GM12801 (cell line): Measurements from ENCODE around the gene RUNX1.

Experiments used
- CTCF ChIP-seq: IDR thresholded peaks from one replicate; pipeline ENCODE4 v1.5.1; 2011; ENCODE audit warnings: control low read depth; ENCODE audit not compliant: insufficient read length; ENCODE audit errors: extremely low read depth

The RUNX1 gene

DNA sequence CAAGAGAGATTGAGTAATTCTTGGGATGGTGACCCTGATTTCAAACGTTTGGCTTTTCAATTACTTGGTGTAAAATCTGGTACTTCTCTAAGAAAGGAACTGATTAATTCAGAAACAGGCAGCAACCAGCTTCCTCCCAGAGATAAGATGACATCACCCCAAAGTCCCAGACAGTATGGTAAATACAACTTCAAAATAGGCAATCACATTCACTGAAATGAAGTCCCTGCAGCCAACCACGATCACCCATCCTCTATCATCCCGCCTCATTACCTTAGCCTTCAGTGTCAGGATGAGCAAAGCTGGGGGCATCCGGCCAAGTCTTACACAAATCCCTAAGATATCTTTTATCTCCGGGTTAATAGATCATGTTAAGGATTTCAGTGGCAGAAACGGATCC lies 26.4 kb upstream of the RUNX1 start:
- no peak for TF ChIP-seq CTCF

GRCh38 chr21:35072960-35073359 lies 23.9 kb upstream of the RUNX1 start:
- no peak for TF ChIP-seq CTCF

DNA sequence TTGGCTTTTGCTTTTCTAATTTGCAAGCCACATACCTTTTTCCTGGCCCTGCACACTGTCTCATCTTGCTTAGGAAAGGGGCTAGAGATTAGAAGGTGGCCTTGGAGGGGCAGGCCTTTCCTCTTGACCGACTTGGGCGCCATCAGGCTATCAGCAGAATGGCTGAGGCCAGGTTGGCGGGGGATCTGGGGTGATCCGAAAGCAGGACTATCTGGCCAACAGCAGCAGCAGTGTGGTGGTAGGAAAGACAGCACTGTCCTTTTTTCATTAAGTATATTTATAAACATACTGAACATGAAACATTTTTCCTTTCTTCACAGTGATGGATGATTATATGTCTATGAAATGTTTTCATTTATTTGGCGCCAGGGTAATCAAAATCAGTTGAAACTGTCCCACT lies 23.5 kb upstream of the RUNX1 start:
- no peak for TF ChIP-seq CTCF

- no peak for TF ChIP-seq CTCF
Measured at GRCh38 chr21:35071347-35071746, 22.2 kb upstream of the RUNX1 start.

DNA sequence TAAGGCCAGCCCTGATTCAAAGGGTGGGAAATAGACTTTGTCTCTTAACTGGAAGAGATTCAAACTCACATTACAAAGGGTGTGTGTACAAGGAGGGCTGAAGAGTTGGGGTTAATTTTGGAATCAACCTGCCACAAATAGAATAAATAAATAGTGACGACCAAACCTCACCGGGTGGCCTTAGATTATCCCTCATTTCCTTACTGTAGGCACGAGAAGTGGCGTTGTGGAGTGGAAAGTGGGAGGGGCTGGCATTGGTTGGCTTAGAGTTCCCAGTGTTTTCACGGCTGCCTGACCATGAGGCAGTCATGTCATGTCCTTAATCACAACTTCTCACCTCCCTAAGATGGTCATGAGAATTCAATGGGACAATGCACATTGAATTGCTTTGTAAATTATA lies 21.3 kb upstream of the RUNX1 start:
- no peak for TF ChIP-seq CTCF

- TF ChIP-seq CTCF: no peak
Measured at GRCh38 chr21:35066824-35067223, 17.7 kb upstream of the RUNX1 start.

GRCh38 chr21:35063428-35064172 lies 14.5 kb upstream of the RUNX1 start:
- no peak for TF ChIP-seq CTCF
